Gastroesophageal sphincter (tissue), 3 donors: Measurements from ENCODE around the gene CCNI2.

Experiments used
- CTCF ChIP-seq, 4 experiments: fragments of 200-600 bp in 2 of 4; fragments of 450-650 bp in 2 of 4; sonication (generic) in 1 of 4; IDR thresholded peaks; one replicate each; pipeline ENCODE4 v1.5.1; 2017 to 2019; ENCODE audit warnings: antibody characterized with exemption in 4 of 4, mild to moderate bottlenecking in 2 of 4, moderate library complexity in 2 of 4
- POLR2AphosphoS5 ChIP-seq: sonication (generic); formaldehyde crosslinking; IDR thresholded peaks from one replicate; pipeline ENCODE4 v1.6.1; 2017; ENCODE audit warnings: antibody characterized with exemption

- peak in 3 of 4 experiments; percentile 4 to 24 (median 12) for TF ChIP-seq CTCF (IDR thresholded peaks at IDR 0.05)
- no peak for TF ChIP-seq POLR2AphosphoS5
Measured at GRCh38 chr5:132754947-132755346, 7.7 kb downstream of the CCNI2 start.
